Measurements from ENCODE around the gene PDK3. TPM values are rescaled to one million over a fixed set of nuclear protein-coding genes. Genes with fewer than 3 reads are reported as not detected.

Gene PDK3
- total RNA-seq, 1 donor from 2014 or later: 30.4 TPM

DNA sequence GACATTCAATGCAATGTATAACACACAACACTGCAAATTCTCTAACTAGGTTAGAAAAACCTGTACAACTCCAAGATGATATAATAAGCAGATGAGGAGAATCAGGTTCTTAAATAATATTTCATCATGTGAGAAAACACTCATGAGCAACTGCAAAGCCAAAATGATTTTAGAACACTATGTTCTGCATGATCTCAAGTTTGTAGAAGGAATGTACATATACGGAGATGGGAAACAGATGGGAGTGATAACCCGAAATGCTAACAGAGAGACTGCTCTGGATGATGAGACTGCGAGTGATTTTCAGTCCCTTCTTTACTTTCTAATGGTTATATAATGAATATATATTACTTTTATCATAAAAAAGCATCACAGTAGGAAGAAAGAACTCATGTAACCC lies 101.2 kb downstream of the PDK3 start:
- Mint-ChIP-seq H3K9me3 (no peaks in the 10 kb centered on the region), H3K4me3 (no peak overlapping the region), H3K36me3 (peaks cover 14% of the 10 kb centered on the region), H3K4me1 (ENCODE audit: unreplicated experiment) (no peaks in the 10 kb centered on the region), H3K27ac (no peak overlapping the region), H3K27me3 (no peaks in the 10 kb centered on the region)
- TF ChIP-seq, protein P1, sequence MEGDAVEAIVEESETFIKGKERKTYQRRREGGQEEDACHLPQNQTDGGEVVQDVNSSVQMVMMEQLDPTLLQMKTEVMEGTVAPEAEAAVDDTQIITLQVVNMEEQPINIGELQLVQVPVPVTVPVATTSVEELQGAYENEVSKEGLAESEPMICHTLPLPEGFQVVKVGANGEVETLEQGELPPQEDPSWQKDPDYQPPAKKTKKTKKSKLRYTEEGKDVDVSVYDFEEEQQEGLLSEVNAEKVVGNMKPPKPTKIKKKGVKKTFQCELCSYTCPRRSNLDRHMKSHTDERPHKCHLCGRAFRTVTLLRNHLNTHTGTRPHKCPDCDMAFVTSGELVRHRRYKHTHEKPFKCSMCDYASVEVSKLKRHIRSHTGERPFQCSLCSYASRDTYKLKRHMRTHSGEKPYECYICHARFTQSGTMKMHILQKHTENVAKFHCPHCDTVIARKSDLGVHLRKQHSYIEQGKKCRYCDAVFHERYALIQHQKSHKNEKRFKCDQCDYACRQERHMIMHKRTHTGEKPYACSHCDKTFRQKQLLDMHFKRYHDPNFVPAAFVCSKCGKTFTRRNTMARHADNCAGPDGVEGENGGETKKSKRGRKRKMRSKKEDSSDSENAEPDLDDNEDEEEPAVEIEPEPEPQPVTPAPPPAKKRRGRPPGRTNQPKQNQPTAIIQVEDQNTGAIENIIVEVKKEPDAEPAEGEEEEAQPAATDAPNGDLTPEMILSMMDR (conservative IDR thresholded peaks at IDR 0.05): no peak
- no peak for DNase-seq (ENCODE audit: extremely low spot score, unreplicated experiment)

DNA sequence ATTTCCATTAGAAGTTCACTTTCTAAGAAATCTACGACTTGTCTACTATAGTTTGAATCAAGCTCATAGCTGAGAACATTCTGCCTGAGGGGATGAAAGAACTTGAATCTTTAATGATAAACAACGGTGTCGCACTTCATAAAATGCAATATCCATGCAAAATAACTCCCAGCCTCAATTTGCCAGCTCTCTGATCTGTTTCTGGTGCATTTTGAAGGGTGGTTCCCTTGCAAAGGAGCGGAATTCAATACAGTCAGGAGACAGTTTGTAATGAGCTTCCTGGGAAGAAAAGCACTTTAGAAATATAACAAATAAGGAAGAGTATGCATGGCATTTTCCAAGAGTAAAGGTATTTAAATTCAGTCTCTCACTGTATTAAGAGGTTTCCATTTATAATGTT lies 102.1 kb downstream of the PDK3 start:
- Mint-ChIP-seq H3K9me3 (no peaks in the 10 kb centered on the region), H3K27me3 (no peaks in the 10 kb centered on the region), H3K4me3 (no peak overlapping the region), H3K4me1 (ENCODE audit: unreplicated experiment) (no peaks in the 10 kb centered on the region), H3K27ac (no peak overlapping the region), H3K36me3 (peaks cover 14% of the 10 kb centered on the region)
- TF ChIP-seq, protein P1 (conservative IDR thresholded peaks at IDR 0.05): no peak
- no peak for DNase-seq (ENCODE audit: extremely low spot score, unreplicated experiment)

DNA sequence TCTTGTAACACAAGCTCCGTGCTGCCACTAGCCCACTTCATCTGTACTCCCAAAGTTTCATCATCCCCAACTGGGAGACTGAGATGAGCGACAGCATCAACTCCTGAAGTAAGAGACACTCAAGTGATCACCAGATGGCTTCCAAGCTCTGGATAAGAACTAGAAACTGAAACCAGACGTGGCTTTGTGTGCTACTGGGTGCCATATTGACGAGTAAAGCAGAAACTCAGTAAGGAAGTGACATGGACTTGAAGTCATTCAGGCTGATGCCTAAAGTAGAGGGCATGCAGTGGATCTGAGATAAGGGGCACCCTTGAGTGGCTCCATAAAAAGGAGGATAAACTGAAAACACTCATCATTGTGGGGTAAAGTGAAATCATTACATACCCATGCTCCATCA lies 109.7 kb downstream of the PDK3 start:
- no peak for DNase-seq (ENCODE audit: extremely low spot score, unreplicated experiment)
- Mint-ChIP-seq H3K27me3 (no peaks in the 10 kb centered on the region), H3K27ac (no peak overlapping the region), H3K9me3 (no peaks in the 10 kb centered on the region), H3K36me3 (no peaks in the 10 kb centered on the region), H3K4me1 (ENCODE audit: unreplicated experiment) (no peaks in the 10 kb centered on the region), H3K4me3 (no peak overlapping the region)
- TF ChIP-seq, protein P1 (conservative IDR thresholded peaks at IDR 0.05): no peak

DNA sequence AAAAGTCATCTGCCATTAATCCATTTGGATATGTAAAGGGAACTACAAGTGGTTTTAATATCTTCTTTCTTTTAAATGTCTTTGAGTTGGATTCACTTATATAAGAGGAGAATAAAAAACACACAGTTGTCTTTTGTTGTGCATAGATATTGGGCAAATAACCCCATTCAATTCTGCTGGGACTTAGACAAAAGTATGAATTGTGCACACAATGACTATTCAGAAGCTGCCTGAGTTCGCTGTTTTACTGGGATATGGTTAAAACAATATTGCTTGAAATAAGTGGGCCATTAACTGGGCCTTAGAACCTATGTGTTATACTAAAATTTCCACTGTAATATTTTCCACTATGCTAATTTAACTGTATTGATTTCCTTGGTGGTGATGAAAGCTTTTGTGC lies 110.4 kb downstream of the PDK3 start:
- Mint-ChIP-seq H3K27ac (no peak overlapping the region), H3K27me3 (no peaks in the 10 kb centered on the region), H3K9me3 (no peaks in the 10 kb centered on the region), H3K4me3 (no peak overlapping the region), H3K4me1 (ENCODE audit: unreplicated experiment) (no peaks in the 10 kb centered on the region), H3K36me3 (no peaks in the 10 kb centered on the region)
- TF ChIP-seq, protein P1 (conservative IDR thresholded peaks at IDR 0.05): no peak
- no peak for DNase-seq (ENCODE audit: extremely low spot score, unreplicated experiment)

DNA sequence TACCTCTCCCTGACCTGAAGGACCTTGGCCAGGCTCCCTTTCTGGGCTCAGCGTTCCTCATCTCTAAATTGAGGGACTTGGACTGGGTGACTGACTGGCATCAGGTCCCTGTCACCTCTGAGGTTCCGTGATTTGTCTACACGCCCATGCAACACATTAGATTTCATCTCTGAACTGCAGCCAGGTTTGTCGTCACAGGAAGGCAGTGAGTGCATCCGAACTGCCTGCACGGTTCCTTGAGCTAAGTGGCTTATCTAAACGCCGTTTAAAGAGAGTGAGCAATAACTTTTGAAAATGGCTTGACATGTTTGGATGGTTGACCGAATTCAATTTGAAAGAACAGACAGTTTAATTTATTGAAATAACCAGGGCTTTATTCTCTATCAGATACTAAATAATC lies 112.0 kb downstream of the PDK3 start:
- no peak overlapping the region for H3K4me3 Mint-ChIP-seq
- no peak for DNase-seq (ENCODE audit: extremely low spot score, unreplicated experiment)
- H3K27me3 Mint-ChIP-seq: no peaks in the 10 kb centered on the region
- no peaks in the 10 kb centered on the region for H3K9me3 Mint-ChIP-seq
- TF ChIP-seq, protein P1 (conservative IDR thresholded peaks at IDR 0.05): no peak
- H3K36me3 Mint-ChIP-seq: peaks cover 6% of the 10 kb centered on the region
- no peaks in the 10 kb centered on the region for H3K4me1 Mint-ChIP-seq (ENCODE audit: unreplicated experiment)
- H3K27ac Mint-ChIP-seq: no peak overlapping the region

Other genes starting within 250 kb of the PDK3 start
- gene SUPT20HL2, start 151.2 kb upstream of the PDK3 start, total RNA-seq (ENCODE audit: low replicate concordance): not detected in 2 replicates
- not detected in 2 replicates for gene SUPT20HL1, start 104.6 kb upstream of the PDK3 start, total RNA-seq (ENCODE audit: low replicate concordance)
- 5.7 and 21.3 TPM in 2 replicates for gene PCYT1B, start 182.1 kb downstream of the PDK3 start, total RNA-seq (ENCODE audit: low replicate concordance)
- 22.8 and 44.4 TPM in 2 replicates for gene POLA1, start 228.6 kb downstream of the PDK3 start, total RNA-seq (ENCODE audit: low replicate concordance)